ENCODE measurements around the gene HSPA1L. TPM values are rescaled to one million over a fixed set of nuclear protein-coding genes. Genes with fewer than 3 reads are reported as not detected.
"Not testable (repeated sequence)": the region's sequence is repeated elsewhere in the genome, so short reads cannot be mapped to it uniquely, and the experiment has no call there.

HSPA1L gene
- total and polyA plus RNA-seq, 9 donors: 2.3 to 4.1 (median 3.5) TPM

DNA sequence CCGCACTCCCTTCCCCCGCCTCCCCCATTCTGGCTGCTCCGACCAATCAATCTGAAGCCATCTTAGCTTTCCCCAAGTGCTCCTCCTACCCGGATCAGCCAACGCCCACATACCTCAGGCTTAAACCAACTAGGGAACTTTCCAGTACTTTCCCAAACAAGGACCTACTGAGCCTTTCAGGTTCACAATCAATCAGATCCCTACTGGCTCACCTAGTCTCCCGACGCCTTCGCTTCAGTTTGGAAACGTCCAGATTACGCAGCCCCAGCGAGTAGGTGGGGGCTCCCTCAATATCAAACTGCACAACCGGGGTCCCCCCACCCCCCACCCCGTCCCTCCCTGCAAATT lies 432 bp downstream of the HSPA1L start:
- 0% methylated on average over 11 of the region's 13 CpGs for WGBS (ENCODE audit: insufficient coverage)
- Histone ChIP-seq H3K4me3 (ENCODE audit: low read length) (peak overlapping the region; percentile 60), H3K9me3 (replicated peaks; ENCODE audit: control insufficient read depth, low read depth, low read length) (no peaks in the 10 kb centered on the region), H3K27me3 (ENCODE audit: control insufficient read depth, insufficient read depth, low read length) (no peaks in the 10 kb centered on the region), H3K36me3 (ENCODE audit: control insufficient read depth, insufficient read depth, low read length) (no peaks in the 10 kb centered on the region), H3K27ac (ENCODE audit: low read length) (peak overlapping the region; percentile 100), H3K4me1 (ENCODE audit: control insufficient read depth, insufficient read depth, low read length) (peaks cover 28% of the 10 kb centered on the region)
- peak; percentile 100 for DNase-seq

DNA sequence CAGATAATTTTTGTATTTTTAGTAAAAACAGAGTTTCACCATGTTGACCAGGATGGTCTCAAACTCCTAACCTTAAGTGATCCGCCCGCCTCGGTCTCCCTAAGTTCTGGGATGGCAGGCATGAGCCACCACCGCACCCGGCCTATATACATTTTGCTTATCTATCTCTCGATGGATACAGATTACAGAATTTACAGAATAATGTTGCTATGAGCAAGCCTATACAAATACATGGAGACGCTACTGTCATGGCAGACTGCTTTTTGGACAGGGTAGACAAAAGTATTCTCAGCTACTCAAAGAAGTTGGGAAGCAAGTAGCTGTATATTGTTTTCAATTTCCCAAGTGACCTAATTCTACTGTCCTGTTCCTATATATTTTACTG lies 1.6 kb downstream of the HSPA1L start:
- H3K9me3 ChIP-seq (replicated peaks; ENCODE audit: control insufficient read depth, low read depth, low read length): no peaks in the 10 kb centered on the region
- DNase-seq: no peak
- H3K4me3 ChIP-seq (ENCODE audit: low read length): no peak overlapping the region
- H3K27ac ChIP-seq (ENCODE audit: low read length): peak overlapping the region; percentile 100
- peaks cover 22% of the 10 kb centered on the region for H3K4me1 ChIP-seq (ENCODE audit: control insufficient read depth, insufficient read depth, low read length)
- no CpG with 5 or more reads among the region's 7 CpGs for WGBS (ENCODE audit: insufficient coverage)
- H3K36me3 ChIP-seq (ENCODE audit: control insufficient read depth, insufficient read depth, low read length): no peaks in the 10 kb centered on the region
- H3K27me3 ChIP-seq (ENCODE audit: control insufficient read depth, insufficient read depth, low read length): no peaks in the 10 kb centered on the region

DNA sequence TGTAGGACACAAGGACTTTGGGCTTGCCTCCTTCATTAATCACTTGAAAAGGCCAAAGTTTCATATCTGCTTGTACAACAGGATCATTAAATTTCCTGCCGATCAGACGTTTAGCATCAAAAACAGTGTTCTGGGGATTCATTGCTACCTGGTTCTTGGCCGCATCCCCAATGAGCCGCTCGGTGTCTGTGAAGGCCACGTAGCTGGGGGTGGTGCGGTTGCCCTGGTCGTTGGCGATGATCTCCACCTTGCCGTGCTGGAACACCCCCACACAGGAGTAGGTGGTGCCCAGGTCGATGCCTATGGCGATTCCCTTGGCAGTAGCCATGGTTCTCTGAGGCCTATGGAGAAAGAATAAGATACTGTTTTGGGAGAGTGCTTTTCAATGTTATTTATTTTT lies 3.4 kb downstream of the HSPA1L start:
- Histone ChIP-seq H3K36me3 (ENCODE audit: control insufficient read depth, insufficient read depth, low read length) (no peaks in the 10 kb centered on the region), H3K9me3 (replicated peaks; ENCODE audit: control insufficient read depth, low read depth, low read length) (no peaks in the 10 kb centered on the region), H3K4me3 (ENCODE audit: low read length) (no peak overlapping the region), H3K4me1 (ENCODE audit: control insufficient read depth, insufficient read depth, low read length) (peaks cover 17% of the 10 kb centered on the region), H3K27ac (ENCODE audit: low read length) (no peak overlapping the region), H3K27me3 (ENCODE audit: control insufficient read depth, insufficient read depth, low read length) (no peaks in the 10 kb centered on the region)
- WGBS (ENCODE audit: insufficient coverage): 94% methylated on average over 9 of the region's 12 CpGs
- DNase-seq: no peak

GRCh38 chr6:31808599-31808998 lies 6.5 kb downstream of the HSPA1L start:
- not testable (repeated sequence) for H3K27me3 ChIP-seq (ENCODE audit: control insufficient read depth, insufficient read depth, low read length); H3K9me3 ChIP-seq (replicated peaks; ENCODE audit: control insufficient read depth, low read depth, low read length); H3K4me3 ChIP-seq (ENCODE audit: low read length); H3K27ac ChIP-seq (ENCODE audit: low read length); H3K36me3 ChIP-seq (ENCODE audit: control insufficient read depth, insufficient read depth, low read length); DNase-seq
- H3K4me1 ChIP-seq (ENCODE audit: control insufficient read depth, insufficient read depth, low read length): peaks cover 17% of the 10 kb centered on the region
- 94% methylated on average over 3 of the region's 10 CpGs for WGBS (ENCODE audit: insufficient coverage)

- WGBS (ENCODE audit: insufficient coverage): 0% methylated on average over 20 of the region's 51 CpGs
- Histone ChIP-seq H3K36me3 (ENCODE audit: control insufficient read depth, insufficient read depth, low read length) (peaks cover 13% of the 10 kb centered on the region), H3K4me1 (ENCODE audit: control insufficient read depth, insufficient read depth, low read length) (peaks cover 14% of the 10 kb centered on the region), H3K27me3 (ENCODE audit: control insufficient read depth, insufficient read depth, low read length) (no peaks in the 10 kb centered on the region), H3K9me3 (replicated peaks; ENCODE audit: control insufficient read depth, low read depth, low read length) (no peaks in the 10 kb centered on the region), H3K4me3 (ENCODE audit: low read length) (peak within 1 kb of the TSS; percentile 91), H3K27ac (ENCODE audit: low read length) (peak within 1 kb of the TSS; percentile 98)
- DNase-seq: peak; percentile 99
Observed at GRCh38 chr6:31806470-31807272, 8.4 kb downstream of the HSPA1L start, which contains the start of gene LSM2. TSS of gene LSM2 (minus strand) at chr6:31806966. CDS start at chr6:31806757, 209 bp downstream.

GRCh38 chr6:31805939-31806469 lies 9.1 kb downstream of the HSPA1L start:
- DNase-seq: no peak
- peaks cover 18% of the 10 kb centered on the region for H3K36me3 ChIP-seq (ENCODE audit: control insufficient read depth, insufficient read depth, low read length)
- no peaks in the 10 kb centered on the region for H3K9me3 ChIP-seq (replicated peaks; ENCODE audit: control insufficient read depth, low read depth, low read length)
- H3K4me3 ChIP-seq (ENCODE audit: low read length): peak overlapping the region; percentile 91
- H3K4me1 ChIP-seq (ENCODE audit: control insufficient read depth, insufficient read depth, low read length): peaks cover 14% of the 10 kb centered on the region
- WGBS (ENCODE audit: insufficient coverage): 17% methylated on average over 6 of the region's 7 CpGs
- H3K27ac ChIP-seq (ENCODE audit: low read length): peak overlapping the region; percentile 98
- no peaks in the 10 kb centered on the region for H3K27me3 ChIP-seq (ENCODE audit: control insufficient read depth, insufficient read depth, low read length)

DNA sequence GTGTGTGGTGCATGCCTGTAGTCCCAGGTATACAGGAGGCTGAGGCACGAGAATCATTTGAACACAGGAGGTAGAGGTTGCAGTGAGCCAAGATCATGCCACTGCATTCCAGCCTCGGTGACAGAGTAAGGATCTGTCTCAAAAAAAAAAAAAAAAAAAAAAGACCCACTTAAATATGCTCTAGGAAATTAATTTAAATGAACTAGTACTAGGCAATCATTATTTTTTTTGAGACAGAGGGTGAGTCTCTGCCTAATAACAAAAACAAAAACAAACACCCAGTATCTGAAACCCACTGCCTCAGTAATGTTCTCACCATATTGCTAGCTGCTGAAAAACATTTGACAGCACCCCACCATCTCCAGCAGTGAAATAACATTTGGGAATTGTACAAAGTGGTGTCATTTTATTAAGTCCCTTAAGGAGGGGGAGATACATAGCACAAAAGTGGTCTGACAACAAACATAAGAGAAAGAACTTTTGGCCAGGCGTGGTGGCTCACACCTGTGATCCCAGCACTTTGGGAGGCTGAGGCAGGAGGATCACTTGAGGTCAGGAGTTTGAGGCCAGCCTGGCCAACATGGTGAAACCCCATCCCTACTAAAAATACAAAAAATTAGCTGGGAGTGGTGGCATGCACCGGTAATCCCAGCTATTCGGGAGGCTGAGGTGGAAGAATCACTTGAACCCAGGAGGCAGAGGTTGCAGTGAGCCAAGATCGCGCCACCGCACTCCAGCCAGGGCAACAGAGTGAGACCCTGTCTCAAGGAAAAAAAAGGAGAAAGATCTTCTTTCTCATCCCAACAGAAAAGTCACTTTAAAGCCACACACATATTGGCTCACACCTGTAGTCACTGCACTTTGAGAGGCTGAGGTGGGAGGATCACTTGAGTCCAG lies 13.8 kb downstream of the HSPA1L start:
- not testable (repeated sequence) for H3K4me1 ChIP-seq (ENCODE audit: control insufficient read depth, insufficient read depth, low read length); H3K27me3 ChIP-seq (ENCODE audit: control insufficient read depth, insufficient read depth, low read length); H3K9me3 ChIP-seq (replicated peaks; ENCODE audit: control insufficient read depth, low read depth, low read length); H3K27ac ChIP-seq (ENCODE audit: low read length); H3K4me3 ChIP-seq (ENCODE audit: low read length); DNase-seq
- WGBS (ENCODE audit: insufficient coverage): 100% methylated on average over 2 of the region's 8 CpGs
- peaks cover 28% of the 10 kb centered on the region for H3K36me3 ChIP-seq (ENCODE audit: control insufficient read depth, insufficient read depth, low read length)

- peak; percentile 67 for DNase-seq
- no peaks in the 10 kb centered on the region for H3K9me3 ChIP-seq (replicated peaks; ENCODE audit: control insufficient read depth, low read depth, low read length)
- H3K36me3 ChIP-seq (ENCODE audit: control insufficient read depth, insufficient read depth, low read length): peaks cover 28% of the 10 kb centered on the region
- H3K27ac ChIP-seq (ENCODE audit: low read length): no peak overlapping the region
- no peak overlapping the region for H3K4me3 ChIP-seq (ENCODE audit: low read length)
- H3K27me3 ChIP-seq (ENCODE audit: control insufficient read depth, insufficient read depth, low read length): no peaks in the 10 kb centered on the region
- H3K4me1 ChIP-seq (ENCODE audit: control insufficient read depth, insufficient read depth, low read length): peaks cover 11% of the 10 kb centered on the region
- no CpG with 5 or more reads among the region's 12 CpGs for WGBS (ENCODE audit: insufficient coverage)
Observed at GRCh38 chr6:31799781-31800180, 15.3 kb downstream of the HSPA1L start.

- peak overlapping the region; percentile 25 for H3K27ac ChIP-seq (ENCODE audit: low read length)
- DNase-seq: no peak
- H3K27me3 ChIP-seq (ENCODE audit: control insufficient read depth, insufficient read depth, low read length): no peaks in the 10 kb centered on the region
- no peak overlapping the region for H3K4me3 ChIP-seq (ENCODE audit: low read length)
- no peaks in the 10 kb centered on the region for H3K9me3 ChIP-seq (replicated peaks; ENCODE audit: control insufficient read depth, low read depth, low read length)
- H3K36me3 ChIP-seq (ENCODE audit: control insufficient read depth, insufficient read depth, low read length): peaks cover 20% of the 10 kb centered on the region
- WGBS (ENCODE audit: insufficient coverage): no CpG with 5 or more reads among the region's 5 CpGs
- H3K4me1 ChIP-seq (ENCODE audit: control insufficient read depth, insufficient read depth, low read length): peaks cover 18% of the 10 kb centered on the region
Observed at GRCh38 chr6:31797588-31797987, 17.5 kb downstream of the HSPA1L start.

- H3K4me3 ChIP-seq (ENCODE audit: low read length): no peak overlapping the region
- no CpG with 5 or more reads among the region's 2 CpGs for WGBS (ENCODE audit: insufficient coverage)
- no peaks in the 10 kb centered on the region for H3K9me3 ChIP-seq (replicated peaks; ENCODE audit: control insufficient read depth, low read depth, low read length)
- peak overlapping the region; percentile 25 for H3K27ac ChIP-seq (ENCODE audit: low read length)
- no peak for DNase-seq
- H3K36me3 ChIP-seq (ENCODE audit: control insufficient read depth, insufficient read depth, low read length): peaks cover 26% of the 10 kb centered on the region
- no peaks in the 10 kb centered on the region for H3K27me3 ChIP-seq (ENCODE audit: control insufficient read depth, insufficient read depth, low read length)
- peaks cover 18% of the 10 kb centered on the region for H3K4me1 ChIP-seq (ENCODE audit: control insufficient read depth, insufficient read depth, low read length)
Observed at GRCh38 chr6:31796993-31797385, 18.1 kb downstream of the HSPA1L start.

All from muscle of leg (tissue), 11 donors.